ENCODE data around the gene PRUNE1.

PRUNE1 gene

GRCh38 chr1:151009674-151010345 is 1.6 kb downstream of the PRUNE1 start:
- TF ChIP-seq EP300 (IDR thresholded peaks at IDR 0.05; ENCODE audit: borderline replicate concordance) (no peak), CEBPB (IDR thresholded peaks at IDR 0.05) (no peak), CREB1 (IDR thresholded peaks at IDR 0.05; ENCODE audit: low read depth) (no peak), TCF12 (IDR thresholded peaks at IDR 0.05; ENCODE audit: low read depth) (no peak), TEAD4 (IDR thresholded peaks at IDR 0.05) (no peak), FOXM1 (IDR thresholded peaks at IDR 0.05; ENCODE audit: borderline replicate concordance, low read depth) (no peak), MAX (IDR thresholded peaks at IDR 0.05) (no peak), REST (IDR thresholded peaks at IDR 0.05; ENCODE audit: low read depth) (no peak), EGR1 (IDR thresholded peaks at IDR 0.05) (no peak), RAD21 (IDR thresholded peaks at IDR 0.05; ENCODE audit: low read depth) (no peak), USF1 (IDR thresholded peaks at IDR 0.05) (no peak), YY1 (IDR thresholded peaks at IDR 0.05; ENCODE audit: low read depth) (no peak), NFIC (IDR thresholded peaks at IDR 0.05) (no peak), TAF1 (IDR thresholded peaks at IDR 0.05; ENCODE audit: low read depth) (no peak), ZBTB7A (IDR thresholded peaks at IDR 0.05; ENCODE audit: low read depth) (no peak)

- no peak for TF ChIP-seq CREB1 (IDR thresholded peaks at IDR 0.05; ENCODE audit: low read depth)
- no peak for TF ChIP-seq TAF1 (IDR thresholded peaks at IDR 0.05; ENCODE audit: low read depth)
- TF ChIP-seq EGR1 (IDR thresholded peaks at IDR 0.05): no peak
- no peak for TF ChIP-seq MAX (IDR thresholded peaks at IDR 0.05)
- no peak for TF ChIP-seq TEAD4 (IDR thresholded peaks at IDR 0.05)
Observed at GRCh38 chr1:151010346-151010726, 2.1 kb downstream of the PRUNE1 start.

- TF ChIP-seq EP300 (IDR thresholded peaks at IDR 0.05; ENCODE audit: borderline replicate concordance) (no peak), FOXM1 (IDR thresholded peaks at IDR 0.05; ENCODE audit: borderline replicate concordance, low read depth) (no peak), YY1 (IDR thresholded peaks at IDR 0.05; ENCODE audit: low read depth) (no peak), EGR1 (IDR thresholded peaks at IDR 0.05) (no peak), CREB1 (IDR thresholded peaks at IDR 0.05; ENCODE audit: low read depth) (no peak), NFIC (IDR thresholded peaks at IDR 0.05) (no peak), TEAD4 (IDR thresholded peaks at IDR 0.05) (no peak), MAX (IDR thresholded peaks at IDR 0.05) (no peak)
Observed at GRCh38 chr1:151011154-151011850, 3.1 kb downstream of the PRUNE1 start.

GRCh38 chr1:151012684-151013471 is 4.6 kb downstream of the PRUNE1 start:
- TF ChIP-seq USF1 (IDR thresholded peaks at IDR 0.05) (no peak), EGR1 (IDR thresholded peaks at IDR 0.05) (no peak), TCF12 (IDR thresholded peaks at IDR 0.05; ENCODE audit: low read depth) (no peak), TEAD4 (IDR thresholded peaks at IDR 0.05) (no peak), FOXM1 (IDR thresholded peaks at IDR 0.05; ENCODE audit: borderline replicate concordance, low read depth) (no peak), ZBTB7A (IDR thresholded peaks at IDR 0.05; ENCODE audit: low read depth) (no peak), YY1 (IDR thresholded peaks at IDR 0.05; ENCODE audit: low read depth) (no peak), CREB1 (IDR thresholded peaks at IDR 0.05; ENCODE audit: low read depth) (no peak), TAF1 (IDR thresholded peaks at IDR 0.05; ENCODE audit: low read depth) (no peak), EP300 (IDR thresholded peaks at IDR 0.05; ENCODE audit: borderline replicate concordance) (no peak), NFIC (IDR thresholded peaks at IDR 0.05) (no peak)

GRCh38 chr1:151013518-151013917 is 5.3 kb downstream of the PRUNE1 start:
- TF ChIP-seq YY1 (IDR thresholded peaks at IDR 0.05; ENCODE audit: low read depth) (no peak), TAF1 (IDR thresholded peaks at IDR 0.05; ENCODE audit: low read depth) (no peak), USF1 (IDR thresholded peaks at IDR 0.05) (no peak), MAX (IDR thresholded peaks at IDR 0.05) (no peak), EGR1 (IDR thresholded peaks at IDR 0.05) (no peak), NFIC (IDR thresholded peaks at IDR 0.05) (no peak), CREB1 (IDR thresholded peaks at IDR 0.05; ENCODE audit: low read depth) (no peak), TEAD4 (IDR thresholded peaks at IDR 0.05) (no peak), TCF12 (IDR thresholded peaks at IDR 0.05; ENCODE audit: low read depth) (no peak), FOXM1 (IDR thresholded peaks at IDR 0.05; ENCODE audit: borderline replicate concordance, low read depth) (no peak)

Data from Ishikawa (cell line).